GM19452 (cell line): ENCODE results near the gene TBL3.
"Not testable (repeated sequence)": the region's sequence is repeated elsewhere in the genome, so short reads cannot be mapped to it uniquely, and the experiment has no call there.

Experiments
- ATAC-seq: cut with Tn5 transposase; IDR thresholded peaks from one replicate; pipeline ENCODE4 v1.9.1; 2021; ENCODE audit not compliant: unreplicated experiment

TBL3 gene

DNA sequence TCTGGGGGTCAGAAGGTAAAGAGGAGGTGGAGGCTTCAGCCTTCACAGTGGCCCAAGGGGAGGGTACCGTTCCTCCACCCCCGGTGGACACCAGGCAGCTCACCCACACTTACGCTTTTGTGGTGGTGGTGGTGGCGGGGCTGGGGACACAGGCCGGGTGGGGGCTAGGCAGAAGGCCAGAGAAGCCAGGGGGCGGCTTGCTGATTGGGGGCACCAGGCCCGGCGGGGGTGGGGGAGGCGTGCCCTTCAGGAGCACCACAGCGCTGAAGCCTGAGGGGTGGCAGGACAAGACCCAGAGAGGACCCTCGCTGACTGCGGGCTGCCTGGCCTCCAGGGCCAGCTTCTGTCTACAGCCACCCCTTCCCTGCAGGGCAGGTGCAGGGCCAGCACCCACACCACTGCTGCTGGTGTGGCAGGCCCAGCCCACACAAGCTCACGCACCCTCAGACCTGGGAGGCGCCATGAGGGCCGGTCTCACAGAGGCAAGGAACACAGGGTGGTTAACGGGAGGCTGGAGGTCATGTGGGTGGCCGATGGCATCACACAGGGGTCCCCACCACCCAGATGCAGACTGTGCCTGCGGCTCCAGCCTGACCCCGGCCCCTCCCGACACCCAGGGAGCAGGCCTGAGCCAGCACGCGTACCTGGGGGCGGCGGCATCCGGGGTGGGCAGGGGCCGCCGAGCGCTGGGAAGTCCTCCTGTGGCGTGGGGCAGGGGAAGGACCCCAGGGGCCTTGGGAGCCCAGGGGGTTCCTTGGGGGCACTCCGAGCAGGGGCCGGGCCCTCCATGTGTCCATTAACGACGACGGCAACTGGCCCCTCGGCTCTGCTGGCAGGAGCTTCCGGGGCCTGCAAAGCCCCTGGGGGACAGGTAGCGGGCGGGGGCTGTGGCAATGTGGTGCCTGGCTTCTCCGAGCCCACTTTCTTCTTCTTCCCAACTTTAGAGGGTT, 27.3 kb downstream of the TBL3 start:
- no peak for ATAC-seq

DNA sequence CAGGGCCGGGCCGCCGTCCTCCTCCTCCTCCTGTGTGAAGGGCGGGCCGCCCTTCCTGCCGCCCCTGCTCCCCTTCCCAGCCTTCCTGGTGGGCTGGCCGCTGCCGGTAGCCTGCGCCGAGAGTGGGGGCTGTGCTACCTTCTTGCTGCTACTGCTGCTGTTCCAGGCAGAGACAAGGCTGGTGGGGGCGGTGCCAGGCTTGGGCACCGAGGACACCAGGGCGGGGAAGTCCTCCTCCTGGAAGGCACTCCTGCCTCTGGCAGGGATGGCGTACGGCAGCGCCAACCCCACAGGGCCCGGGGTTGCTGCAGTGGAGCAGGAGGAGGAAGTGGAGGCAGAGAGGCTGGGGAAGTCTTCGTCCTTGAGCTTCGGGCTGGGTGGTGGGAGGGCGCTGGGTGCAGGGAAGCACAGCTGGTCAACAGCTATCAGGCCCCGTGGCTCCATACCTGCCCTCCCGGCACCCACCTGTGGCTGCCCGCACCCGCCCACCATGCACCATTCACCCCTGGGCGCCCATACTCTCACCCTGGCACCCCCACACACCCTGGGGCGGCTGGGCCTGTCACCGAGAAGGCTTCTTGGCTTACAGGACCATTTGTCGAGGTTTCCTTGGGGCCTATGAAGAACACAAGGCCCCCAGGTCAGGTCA, 28.1 kb downstream of the TBL3 start:
- no peak for ATAC-seq

DNA sequence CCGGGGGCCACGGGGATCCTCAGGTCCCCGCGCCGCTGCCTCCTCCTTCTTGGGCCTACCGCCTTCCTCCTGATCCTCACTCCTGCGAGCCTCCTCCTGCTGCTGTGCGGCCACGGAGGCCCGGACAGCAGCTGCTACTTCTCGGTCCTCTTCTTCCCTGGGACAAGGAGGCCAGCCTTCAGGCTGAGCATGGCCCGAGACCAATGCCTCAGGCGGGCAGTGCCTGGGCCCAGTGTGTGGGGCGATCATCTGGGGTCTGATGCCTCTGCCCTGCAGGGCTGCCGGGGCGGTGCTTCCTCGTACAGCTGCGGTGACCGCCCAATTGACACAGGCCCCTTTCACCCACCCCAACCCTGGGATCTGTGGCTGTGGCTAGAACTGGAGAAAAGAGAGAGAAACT, 29.2 kb downstream of the TBL3 start:
- no peak for ATAC-seq

DNA sequence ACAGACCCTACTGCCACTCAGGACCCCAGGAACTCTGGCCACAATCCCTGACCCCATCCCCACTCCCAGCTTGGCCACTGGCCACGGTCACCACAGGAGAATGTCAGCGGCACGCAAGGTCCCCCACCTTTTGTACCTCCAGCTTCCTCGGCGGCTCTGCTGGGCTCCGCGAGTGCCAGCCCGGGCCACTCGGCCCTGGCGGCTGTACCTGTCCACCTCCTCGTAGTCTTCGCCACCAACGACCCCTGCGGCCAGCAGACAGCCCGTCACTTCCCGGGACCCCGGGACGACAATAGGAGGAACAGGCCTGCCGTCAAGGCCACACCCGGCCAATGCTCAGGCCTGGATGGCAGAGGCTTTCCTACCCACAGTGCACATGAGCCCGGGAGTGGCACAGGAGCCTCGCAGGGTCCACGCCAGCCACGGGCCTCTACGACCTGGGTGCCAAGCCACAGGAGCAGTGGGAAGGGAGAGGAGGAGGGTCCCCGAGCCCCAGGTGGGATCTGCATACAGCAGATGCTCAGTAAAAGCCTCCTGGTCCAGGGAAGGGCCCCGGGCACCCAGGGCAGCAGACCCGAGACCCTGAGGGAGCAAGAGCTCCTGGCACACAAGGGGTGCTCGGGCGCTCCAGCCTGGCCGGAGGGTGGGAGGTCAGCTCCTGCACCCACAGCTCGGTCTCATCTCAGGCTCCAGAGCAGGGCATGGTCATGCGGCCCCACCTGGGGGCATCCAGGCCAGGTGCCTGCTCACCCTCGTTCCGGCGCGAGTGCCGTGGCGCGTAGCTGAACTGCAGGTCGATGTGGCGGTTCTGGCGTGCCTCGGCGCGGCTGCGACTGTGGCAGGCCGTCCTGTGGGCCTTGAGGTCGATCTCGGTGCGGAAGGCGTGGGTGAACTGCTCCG, 29.9 kb downstream of the TBL3 start:
- no peak for ATAC-seq

DNA sequence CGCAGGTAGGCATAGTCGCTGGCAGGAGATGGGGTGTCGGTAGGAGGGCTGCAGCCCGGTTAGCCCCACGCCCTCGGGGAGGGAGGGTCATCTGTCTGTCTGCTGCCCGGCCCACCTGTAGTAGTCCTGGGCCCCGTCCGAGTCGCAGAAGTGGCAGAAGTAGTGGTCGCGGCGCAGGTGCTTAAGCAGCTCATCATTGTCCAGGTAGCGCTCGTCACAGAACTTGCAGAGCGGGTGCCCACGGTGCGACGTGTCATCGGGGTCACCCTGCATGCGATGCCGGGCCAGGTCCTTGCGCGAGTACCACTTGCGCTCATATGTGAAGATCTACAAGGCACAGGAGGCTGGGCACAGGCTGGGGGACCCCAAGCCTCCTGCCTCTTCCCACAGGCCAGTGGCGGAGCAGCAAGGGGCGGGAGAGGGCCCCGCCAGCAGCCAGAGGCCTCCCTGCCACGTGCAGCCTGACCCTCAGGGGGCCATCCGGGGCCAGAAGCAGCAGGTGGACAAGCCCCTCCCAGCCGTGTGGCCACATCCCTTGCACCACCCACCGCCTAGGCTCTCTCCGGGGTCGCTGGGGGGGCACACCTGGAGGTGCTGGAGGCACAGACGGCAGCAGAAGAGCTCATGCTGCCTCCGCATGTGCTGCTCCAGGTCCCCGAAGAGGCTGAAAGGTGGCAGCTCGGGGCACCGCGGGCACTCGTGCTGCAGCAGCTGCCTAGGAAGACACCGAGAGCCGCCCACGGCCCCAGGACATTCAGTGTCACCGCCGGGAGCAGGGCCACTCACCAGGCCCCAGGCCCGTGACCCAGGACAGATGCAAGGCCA, 30.8 kb downstream of the TBL3 start:
- no peak for ATAC-seq

DNA sequence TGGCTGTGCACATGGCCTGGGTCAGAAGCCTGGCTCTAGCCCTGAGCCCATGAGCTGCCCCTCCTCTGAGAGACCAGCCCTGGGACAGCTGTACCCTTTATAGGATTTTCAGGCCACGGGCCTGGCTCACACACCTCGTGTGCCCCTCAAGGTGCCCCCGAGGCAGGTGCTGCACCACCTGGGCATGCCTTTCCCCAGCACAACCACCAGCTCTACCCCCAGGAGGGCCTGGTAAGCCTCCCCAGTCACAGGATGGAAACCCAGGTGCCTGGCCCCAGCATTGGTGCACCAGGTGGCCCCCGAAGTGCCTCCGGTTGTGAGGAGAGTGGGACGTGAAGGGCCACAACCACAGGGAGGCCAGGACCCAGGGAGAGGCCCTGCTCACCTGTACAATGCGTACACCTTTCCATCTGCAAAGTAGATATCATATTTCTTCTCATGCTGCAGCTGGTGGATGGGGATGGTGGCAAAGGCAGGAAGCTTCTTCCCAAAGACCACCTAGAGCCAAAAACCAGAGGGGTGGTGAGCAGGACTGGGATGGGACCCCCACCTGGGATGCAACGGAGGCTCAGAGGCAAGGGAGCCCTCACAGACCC, 31.5 kb downstream of the TBL3 start:
- ATAC-seq = no peak

DNA sequence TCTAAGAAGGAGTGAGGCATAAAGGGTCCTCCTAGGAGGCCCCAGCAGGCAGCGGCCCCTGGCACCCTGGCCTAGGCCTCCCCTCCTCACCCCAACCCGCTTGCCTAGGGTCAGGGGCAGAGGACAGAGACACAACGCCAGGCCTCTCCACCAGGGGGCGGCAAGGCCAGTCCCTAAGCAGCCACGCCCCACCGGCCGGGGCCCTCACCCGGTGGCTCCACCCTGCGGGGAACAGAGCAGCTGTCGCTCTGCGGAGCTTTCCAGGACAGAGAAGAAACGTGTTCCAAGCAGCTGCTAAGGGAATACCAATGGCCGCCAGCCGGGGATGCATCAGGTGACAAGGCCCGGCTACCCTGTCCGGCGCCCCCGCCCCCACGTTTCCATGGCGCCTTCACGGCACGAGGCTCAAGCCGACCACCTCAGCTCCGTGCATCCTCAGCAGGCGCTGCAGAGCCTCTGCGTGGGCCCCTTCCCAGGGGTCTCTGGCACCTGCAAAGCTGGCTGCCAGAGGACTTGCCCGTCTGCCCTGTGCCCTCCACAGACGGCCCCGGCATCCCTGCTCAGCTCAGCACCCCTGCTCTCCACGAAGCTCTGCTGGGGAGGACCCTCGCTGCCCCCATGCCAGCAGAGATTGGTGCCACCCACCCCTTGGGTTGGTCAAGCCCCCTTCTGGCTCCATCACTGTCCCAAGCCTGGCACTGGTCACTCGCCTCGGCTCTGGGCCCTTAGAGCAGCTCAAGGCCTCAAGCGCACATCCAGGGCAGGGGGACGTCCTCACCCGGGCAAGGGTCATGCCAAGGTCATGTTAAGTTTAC, 32.2 kb downstream of the TBL3 start:
- ATAC-seq = no peak

DNA sequence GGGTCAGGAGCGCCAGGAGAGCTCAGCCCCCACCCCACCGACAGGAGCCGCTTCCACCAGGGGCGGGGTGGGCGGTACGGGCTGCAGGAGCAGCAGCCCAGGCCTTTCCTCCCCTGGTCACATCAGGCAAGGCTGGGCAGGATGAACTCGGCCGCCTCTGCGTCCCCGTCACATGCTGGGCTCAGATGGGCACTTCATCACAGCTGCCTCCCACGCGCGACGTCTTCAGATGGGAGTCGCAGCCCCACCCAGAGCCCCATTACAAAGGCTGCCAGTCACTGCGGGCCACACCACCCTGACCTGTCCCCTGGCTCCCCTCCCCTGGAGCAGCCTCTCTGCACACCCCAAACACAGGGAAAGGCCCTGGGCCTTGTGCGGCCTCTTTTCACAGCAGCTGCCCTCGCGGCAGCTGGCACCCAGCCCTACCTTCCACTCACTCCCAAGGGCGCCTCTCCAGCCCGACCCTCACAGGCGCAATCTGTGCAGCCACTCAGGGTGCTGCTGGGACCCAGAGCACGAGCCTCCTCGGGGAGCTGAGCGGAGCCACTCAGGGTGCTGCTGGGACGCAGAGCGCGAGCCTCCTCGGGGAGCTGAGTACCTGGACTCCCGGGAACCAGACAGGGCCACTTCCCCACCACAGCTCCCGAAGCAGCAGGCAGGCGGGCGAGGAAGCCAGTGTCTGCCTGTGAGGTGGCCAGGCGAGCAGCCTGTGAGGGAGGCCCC, 33.1 kb downstream of the TBL3 start:
- ATAC-seq = no peak

DNA sequence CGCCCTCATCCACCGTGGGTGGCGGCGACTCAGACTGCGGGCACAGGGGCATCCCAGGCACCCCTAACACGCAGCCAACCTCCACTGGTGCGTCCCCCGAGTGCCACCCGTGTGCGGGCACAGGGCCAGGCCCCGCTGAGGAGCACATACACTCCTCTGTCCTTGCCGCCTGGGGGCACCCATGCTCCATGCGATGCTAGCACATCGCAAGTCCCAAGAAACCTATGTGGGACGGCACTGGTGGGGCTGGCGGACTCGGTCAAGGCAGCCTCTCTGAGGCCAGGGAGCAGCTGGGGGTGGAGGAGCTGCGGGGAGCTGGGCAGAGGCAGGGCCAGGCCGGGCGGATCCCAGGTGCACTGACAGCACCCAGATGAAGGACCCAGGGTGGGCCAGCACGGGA, 33.8 kb downstream of the TBL3 start:
- no peak for ATAC-seq

DNA sequence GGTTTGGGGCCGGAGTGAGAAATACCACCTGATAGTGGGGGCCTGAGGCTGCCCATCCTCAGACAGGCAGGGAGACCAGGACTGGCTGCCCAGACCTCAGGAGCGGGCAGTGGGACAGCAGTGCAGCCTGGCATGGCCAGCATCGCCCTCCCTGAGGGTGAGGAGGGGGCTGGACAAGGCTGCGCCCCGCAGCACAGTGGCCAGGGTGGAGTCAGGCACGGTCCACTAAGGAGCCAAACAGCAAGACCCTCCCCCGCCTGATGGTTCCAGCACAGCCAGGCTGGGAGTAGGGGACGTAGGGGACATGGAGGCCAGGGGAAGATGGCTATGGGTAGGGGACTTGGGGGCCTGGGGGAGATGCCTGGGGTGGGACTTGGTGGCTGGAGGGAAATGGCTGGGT, 34.5 kb downstream of the TBL3 start:
- no peak for ATAC-seq

DNA sequence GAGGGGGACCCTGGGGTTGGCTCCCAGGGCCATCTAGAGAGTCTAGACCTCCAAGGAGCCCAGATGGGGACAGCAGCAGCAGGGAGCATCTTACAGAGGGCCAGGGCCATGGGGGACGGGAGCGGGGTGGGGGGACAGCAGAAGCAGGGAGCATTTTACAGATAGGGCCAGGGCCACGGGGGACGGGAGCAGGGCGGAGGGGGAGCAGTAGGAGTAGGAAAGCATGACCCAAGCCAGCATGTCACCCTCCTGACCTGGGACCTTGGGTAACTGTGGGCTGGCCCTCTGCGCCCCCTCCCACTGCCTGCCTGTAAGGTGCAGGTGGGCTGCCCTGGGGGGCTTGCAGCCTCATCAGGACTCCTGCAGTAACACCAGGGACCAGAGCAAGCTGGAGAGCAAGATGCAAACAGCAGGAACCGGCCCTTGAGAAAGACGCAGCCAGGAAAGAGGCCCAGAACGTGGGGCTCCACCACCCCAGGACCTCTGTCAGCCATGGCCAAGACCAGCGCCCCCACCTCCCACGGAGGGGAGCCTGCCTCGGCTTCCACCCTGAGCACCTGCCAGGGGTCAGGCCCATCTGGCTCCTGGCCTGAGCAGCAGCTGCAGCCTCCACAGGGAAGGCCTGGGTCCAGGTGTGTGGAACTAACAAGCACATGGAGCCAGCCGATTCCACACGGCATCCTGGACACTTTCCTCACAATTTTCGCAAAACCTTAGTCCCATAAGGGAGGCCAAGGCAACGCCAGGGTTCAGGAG, 35.4 kb downstream of the TBL3 start:
- no peak for ATAC-seq

DNA sequence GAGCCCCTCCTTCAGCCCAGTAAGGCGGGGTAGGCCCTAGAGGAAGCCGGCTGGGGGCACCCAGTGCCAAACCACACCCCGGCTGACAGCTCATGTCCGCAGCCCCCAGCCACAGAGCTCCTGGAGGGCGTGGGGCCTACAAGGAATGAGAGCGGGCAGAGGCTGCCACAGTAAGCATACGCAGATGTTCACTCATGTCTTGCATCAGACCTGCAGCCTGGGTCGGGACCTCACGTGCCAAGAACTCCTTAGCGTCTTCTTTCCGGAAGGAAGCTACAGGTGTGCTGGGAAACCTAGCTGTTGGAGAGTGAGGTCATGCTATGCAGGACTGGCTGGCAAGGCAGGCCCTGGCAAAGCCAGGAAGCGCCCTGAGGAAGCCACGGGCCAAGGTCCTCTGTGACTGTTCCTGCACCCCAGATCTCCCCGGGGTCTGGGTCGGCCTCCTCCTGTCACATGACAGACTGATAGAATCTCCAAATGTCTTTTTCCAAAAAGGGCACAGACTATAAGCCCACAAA, 36.2 kb downstream of the TBL3 start:
- no peak for ATAC-seq

DNA sequence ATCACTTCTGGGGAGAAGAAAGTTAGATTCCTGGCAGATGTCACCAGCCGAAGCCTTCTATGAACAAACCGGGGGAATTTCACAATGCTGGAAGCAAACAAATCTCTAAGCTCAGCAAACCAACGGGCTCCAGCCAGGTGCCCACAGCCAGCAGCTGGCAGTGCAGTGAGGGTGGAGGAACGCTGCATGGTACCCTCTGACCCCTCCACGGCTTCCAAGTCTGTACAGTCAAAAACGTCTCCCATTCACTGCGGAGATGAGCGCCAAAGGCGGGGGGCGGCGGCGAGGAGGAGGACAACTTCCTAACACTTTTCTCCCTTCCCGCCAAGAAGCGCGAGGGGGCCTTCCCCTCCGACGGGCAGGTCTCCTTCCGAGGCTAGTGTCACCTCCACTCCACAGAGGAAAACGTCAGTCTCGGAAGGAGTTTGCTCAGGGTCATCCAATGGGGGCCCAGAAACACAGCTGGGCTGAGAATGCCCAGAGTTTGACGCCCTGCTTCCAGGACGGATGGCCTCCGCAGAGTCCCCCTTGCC, 36.8 kb downstream of the TBL3 start:
- no peak for ATAC-seq

DNA sequence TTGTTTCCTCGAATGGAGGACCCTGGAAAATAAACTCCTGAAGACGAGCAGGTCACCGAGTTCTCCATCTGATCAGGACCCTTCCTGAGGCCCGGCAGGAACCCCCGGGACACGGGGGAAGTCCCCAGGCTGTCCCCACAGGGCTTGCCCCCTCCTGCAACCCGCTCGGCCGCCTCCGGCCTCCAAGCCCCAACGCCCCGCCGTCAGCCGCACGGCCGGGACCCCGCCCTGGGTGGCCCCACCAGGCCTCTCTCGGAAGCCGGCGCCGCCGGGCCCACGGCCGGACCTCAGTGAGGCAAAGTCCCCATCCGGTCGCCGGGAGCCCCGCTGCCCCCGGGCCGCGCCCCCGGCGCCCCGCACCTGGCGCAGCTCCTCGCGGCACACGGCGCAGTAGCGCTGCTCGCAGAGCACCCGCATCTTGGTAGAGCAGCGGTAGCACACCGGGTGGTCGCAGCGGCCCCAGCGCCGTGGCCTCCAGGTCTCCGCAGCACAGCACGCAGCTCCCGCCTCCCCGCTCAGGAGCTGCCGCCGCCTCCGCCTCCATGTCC, 37.4 kb downstream of the TBL3 start:
- peak; percentile 34 for ATAC-seq

DNA sequence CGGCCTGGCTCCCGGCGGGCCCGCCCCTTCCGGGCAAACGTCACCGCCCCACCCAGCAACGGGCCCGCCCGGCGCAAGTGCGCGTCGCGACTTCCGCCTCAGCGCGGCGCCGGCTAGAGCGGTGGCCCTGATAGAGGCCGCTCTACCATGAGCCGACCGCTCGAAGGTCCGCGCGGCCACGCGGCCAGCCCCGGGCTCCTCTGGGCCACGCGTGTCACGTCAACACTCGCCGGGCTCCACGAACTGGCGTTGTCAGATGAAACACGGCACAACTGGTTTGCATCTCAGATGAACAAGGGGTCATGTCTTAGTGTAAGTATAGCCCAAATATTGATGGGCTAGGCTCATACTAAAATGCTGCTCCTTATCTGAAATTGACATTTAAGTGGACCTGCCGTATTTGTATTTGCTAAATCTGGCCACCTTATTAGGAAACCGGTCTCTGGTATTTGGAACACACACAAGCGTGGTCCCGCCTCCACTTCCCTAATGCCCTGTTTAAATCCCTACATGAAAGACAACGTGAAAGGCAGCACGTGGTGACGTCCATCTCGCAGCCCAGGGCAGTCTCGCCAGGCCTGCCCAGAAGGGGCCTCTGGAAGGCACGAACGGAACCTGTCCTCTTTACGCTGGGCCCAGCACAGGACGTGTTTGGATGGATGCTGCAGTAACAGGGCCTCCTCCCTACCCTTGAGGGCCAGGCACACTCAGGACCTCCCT, 38.1 kb downstream of the TBL3 start, which contains the start of gene ZNF598:
TSS of gene ZNF598 (minus strand) at position 31 of the 720 bp plus-strand sequence.
- ATAC-seq = peak; percentile 87

DNA sequence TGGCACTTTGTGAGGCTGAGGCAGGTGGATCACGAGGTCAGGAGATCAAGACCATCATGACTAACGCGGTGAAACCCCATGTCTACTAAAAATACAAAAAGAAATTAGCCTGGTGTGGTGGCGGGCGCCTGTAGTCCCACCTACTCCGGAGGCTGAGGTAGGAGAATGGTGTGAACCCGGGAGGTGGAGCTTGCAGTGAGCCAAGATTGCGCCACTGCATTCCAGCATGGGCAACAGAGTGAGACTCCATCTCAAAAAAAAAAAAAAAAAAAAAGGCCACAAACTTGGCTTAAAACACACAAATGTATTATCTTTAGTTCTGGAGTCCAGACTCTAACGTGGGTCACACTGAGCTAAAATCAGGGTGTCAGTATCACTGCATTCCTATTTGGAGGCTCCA, 39.9 kb downstream of the TBL3 start:
- ATAC-seq = not testable (repeated sequence)
